ENCODE measurements around the gene OLFM1. TPM values are rescaled to one million over a fixed set of nuclear protein-coding genes. Genes with fewer than 3 reads are reported as not detected.

The OLFM1 gene
- total RNA-seq, 1 donor from 2014 or later, result 10.0 TPM

DNA sequence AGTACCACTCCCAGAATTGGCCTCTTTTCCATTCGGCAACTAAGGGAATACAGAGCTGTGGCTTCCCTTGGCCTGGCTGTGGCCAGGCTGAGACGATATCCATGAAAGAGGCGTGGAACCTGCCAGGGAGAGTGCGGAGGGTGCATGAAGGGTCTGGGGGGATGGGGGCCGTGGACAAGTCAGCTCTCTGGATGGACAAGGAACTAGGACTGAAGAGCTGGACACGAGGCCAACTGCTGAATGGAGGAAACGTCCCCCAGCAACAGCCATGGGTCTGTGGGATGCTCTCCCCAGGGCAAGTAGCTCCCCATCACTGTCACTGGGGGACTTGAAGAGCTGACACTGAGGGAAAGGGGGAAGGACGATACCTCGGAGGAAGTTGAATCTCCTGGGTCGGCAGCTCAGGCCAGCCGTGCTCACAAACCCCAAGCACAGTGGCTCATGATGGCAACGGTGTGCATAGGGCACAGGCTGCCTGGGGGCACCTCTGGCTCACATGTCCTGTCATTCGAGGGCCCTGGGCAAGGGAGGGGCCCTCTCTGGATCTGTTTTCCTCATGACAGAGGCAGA lies 4.1 kb upstream of the OLFM1 start:
- Histone ChIP-seq H3K4me1 (peaks cover 32% of the 10 kb centered on the region), H3K9me3 (replicated peaks) (no peaks in the 10 kb centered on the region), H3K27me3 (ENCODE audit: low read depth) (peaks cover 71% of the 10 kb centered on the region), H3K4me3 (no peak overlapping the region), H3K27ac (replicated peaks) (no peak overlapping the region), H3K36me3 (no peaks in the 10 kb centered on the region)
- no peak for DNase-seq
- intact Hi-C loops (cut with micrococcal nuclease), result no loop called here
- TF ChIP-seq, protein P1, sequence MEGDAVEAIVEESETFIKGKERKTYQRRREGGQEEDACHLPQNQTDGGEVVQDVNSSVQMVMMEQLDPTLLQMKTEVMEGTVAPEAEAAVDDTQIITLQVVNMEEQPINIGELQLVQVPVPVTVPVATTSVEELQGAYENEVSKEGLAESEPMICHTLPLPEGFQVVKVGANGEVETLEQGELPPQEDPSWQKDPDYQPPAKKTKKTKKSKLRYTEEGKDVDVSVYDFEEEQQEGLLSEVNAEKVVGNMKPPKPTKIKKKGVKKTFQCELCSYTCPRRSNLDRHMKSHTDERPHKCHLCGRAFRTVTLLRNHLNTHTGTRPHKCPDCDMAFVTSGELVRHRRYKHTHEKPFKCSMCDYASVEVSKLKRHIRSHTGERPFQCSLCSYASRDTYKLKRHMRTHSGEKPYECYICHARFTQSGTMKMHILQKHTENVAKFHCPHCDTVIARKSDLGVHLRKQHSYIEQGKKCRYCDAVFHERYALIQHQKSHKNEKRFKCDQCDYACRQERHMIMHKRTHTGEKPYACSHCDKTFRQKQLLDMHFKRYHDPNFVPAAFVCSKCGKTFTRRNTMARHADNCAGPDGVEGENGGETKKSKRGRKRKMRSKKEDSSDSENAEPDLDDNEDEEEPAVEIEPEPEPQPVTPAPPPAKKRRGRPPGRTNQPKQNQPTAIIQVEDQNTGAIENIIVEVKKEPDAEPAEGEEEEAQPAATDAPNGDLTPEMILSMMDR (IDR thresholded peaks at IDR 0.05; ENCODE audit: borderline replicate concordance), result no peak

DNA sequence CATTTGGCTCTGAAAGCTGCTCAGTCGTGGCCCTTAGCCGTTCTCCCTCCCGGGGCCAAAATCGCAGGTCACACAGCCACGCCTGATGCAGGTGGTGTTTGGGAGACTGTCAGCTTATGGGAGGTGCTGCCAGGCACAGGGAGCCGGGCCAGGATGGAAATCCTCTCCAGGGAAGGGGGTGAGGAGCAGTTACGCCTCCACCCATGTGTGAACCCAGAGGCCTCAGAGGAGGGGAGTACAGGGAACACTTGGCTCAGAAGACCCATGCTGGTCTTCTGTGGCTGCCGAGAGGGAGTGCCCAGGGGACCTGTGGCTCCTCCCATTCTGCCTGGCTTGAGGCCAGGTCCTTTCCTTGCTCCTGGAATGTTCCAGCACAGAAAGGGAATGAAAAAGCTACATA lies 3.6 kb upstream of the OLFM1 start:
- Histone ChIP-seq H3K9me3 (replicated peaks) (no peaks in the 10 kb centered on the region), H3K27me3 (ENCODE audit: low read depth) (peaks cover 71% of the 10 kb centered on the region), H3K36me3 (no peaks in the 10 kb centered on the region), H3K27ac (replicated peaks) (no peak overlapping the region), H3K4me3 (no peak overlapping the region), H3K4me1 (peaks cover 37% of the 10 kb centered on the region)
- intact Hi-C loops (cut with micrococcal nuclease), result no loop called here
- DNase-seq, result no peak
- TF ChIP-seq, protein P1 (IDR thresholded peaks at IDR 0.05; ENCODE audit: borderline replicate concordance), result no peak

DNA sequence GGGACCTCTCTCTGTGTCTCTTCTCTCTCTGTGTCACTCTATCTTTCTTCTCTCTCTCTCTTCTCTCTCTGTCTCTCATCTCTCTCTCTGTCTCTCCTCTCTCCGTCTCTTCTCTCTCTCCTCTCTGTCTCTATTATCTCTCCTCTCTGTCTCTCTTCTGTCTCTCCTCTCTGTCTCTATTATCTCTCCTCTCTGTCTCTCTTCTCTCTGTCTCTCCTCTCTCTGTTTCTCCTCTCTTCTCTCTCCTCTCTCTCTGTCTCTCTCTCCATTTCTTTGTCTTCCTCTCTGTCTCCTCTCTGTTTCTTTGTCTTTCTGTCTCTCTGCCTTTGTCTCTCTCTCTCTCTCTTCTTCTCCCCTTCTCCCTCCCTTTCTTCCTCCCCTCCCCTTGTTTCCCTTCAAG lies 3.2 kb upstream of the OLFM1 start:
- H3K36me3 ChIP-seq, result no peaks in the 10 kb centered on the region
- intact Hi-C loops (cut with micrococcal nuclease), result no loop called here
- TF ChIP-seq, protein P1 (IDR thresholded peaks at IDR 0.05; ENCODE audit: borderline replicate concordance), result no peak
- H3K9me3 ChIP-seq (replicated peaks), result no peaks in the 10 kb centered on the region
- peaks cover 41% of the 10 kb centered on the region for H3K4me1 ChIP-seq
- no peak overlapping the region for H3K4me3 ChIP-seq
- no peak for DNase-seq
- no peak overlapping the region for H3K27ac ChIP-seq (replicated peaks)
- peaks cover 71% of the 10 kb centered on the region for H3K27me3 ChIP-seq (ENCODE audit: low read depth)

DNA sequence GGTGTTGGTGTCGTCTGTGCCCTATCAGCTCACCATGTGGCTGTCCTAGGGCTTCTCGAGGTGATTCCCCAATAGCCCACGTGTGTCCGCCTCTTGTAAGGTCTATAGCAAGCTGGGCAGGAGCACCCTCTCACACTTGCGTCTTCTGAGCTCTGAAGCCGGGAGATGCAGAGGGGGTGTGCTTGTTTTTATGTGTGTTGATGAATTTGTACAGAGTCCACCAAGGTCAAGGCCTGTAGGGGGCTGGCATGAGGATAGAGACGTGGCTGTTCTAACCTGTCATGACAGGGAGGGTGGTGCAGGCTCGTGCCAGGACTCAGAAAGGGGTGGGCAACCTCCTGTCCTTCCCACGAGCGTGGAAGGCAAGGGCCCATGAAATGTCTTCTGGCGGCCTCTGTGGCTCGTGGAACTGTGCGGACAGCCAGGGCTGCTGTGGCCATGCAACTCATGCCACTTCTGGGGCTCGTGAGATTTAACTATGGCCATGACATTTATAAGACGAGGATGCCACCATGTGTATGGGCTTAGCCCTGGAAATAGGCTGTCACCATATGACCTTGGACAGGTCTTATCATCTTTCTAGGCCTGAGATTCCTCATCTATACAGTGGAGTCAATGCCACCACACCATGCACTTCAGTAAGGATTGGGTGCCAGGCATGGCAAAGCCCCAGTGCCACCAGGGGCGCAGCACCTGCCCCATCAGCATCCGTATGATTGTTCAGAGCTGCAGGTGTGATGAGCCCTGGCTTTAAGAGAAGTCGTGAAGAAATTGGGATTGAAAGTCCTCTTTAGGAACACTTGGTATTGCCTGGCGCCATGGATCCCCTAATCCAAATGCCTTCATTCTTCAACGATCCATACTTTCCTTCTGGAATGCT lies 2.3 kb upstream of the OLFM1 start:
- Histone ChIP-seq H3K27me3 (ENCODE audit: low read depth) (peaks cover 72% of the 10 kb centered on the region), H3K9me3 (replicated peaks) (no peaks in the 10 kb centered on the region), H3K4me1 (peaks cover 41% of the 10 kb centered on the region), H3K36me3 (no peaks in the 10 kb centered on the region), H3K27ac (replicated peaks) (no peak overlapping the region), H3K4me3 (no peak overlapping the region)
- TF ChIP-seq, protein P1 (IDR thresholded peaks at IDR 0.05; ENCODE audit: borderline replicate concordance), result no peak
- no peak for DNase-seq
- intact Hi-C loops (cut with micrococcal nuclease), result loop anchor here (5.0 kb wide), 1 partner anchor 327 kb away; no protein-coding TSS in a partner anchor

GRCh38 chr9:135085830-135086546 lies 1.5 kb upstream of the OLFM1 start:
- peak overlapping the region; percentile 67 for H3K4me3 ChIP-seq
- peaks cover 41% of the 10 kb centered on the region for H3K4me1 ChIP-seq
- TF ChIP-seq, protein P1 (IDR thresholded peaks at IDR 0.05; ENCODE audit: borderline replicate concordance), result peak; percentile 98
- no peaks in the 10 kb centered on the region for H3K36me3 ChIP-seq
- intact Hi-C loops (cut with micrococcal nuclease), result loop anchor here (5.0 kb wide), 1 partner anchor 326 kb away; no protein-coding TSS in a partner anchor
- H3K27me3 ChIP-seq (ENCODE audit: low read depth), result peaks cover 75% of the 10 kb centered on the region
- H3K9me3 ChIP-seq (replicated peaks), result no peaks in the 10 kb centered on the region
- peak overlapping the region; percentile 68 for H3K27ac ChIP-seq (replicated peaks)
- DNase-seq, result peak; percentile 75

Measured in left ventricle myocardium inferior (tissue), 1 donor.